HAP-1 (cell line): ENCODE measurements around the gene ADAMTS12.
A peak's percentile ranks its signal among the peaks of the same experiment; 100 is the strongest.

Experiments used
- DNase-seq, 2 experiments: peaks; one replicate each; pipeline ENCODE4 v3.0.0-alpha.2; 2016 to 2020; ENCODE audit warnings: low spot score in 2 of 2
- H3K27me3 ChIP-seq: fragments of 250-450 bp; sonication (Bioruptor Pico); 2 replicates; pipeline ENCODE4 v1.5.1; 2020; ENCODE audit warnings: low read depth, mild to moderate bottlenecking, moderate library complexity
- H3K36me3 ChIP-seq: fragments of 250-450 bp; sonication (Bioruptor Pico); replicated peaks from 2 replicates; pipeline ENCODE4 v1.5.1; 2020; ENCODE audit warnings: mild to moderate bottlenecking
- H3K4me1 ChIP-seq: fragments of 250-450 bp; sonication (Bioruptor Pico); 2 replicates; pipeline ENCODE4 v1.5.1; 2020; ENCODE audit warnings: mild to moderate bottlenecking
- H3K4me3 ChIP-seq: fragments of 250-450 bp; sonication (Bioruptor Pico); 2 replicates; pipeline ENCODE4 v1.5.1; 2020; ENCODE audit warnings: mild to moderate bottlenecking, moderate library complexity
- H3K9me3 ChIP-seq: fragments of 250-450 bp; sonication (Bioruptor Pico); 2 replicates; pipeline ENCODE4 v1.5.1; 2020; ENCODE audit warnings: mild to moderate bottlenecking, moderate library complexity
- in situ Hi-C: fragments of 300-500 bp; cut with MboI; formaldehyde crosslinking; loops from 3 replicates; pipeline ENCODE4 v1.14.3; 2020; ENCODE audit warnings: low sequenced_read_pairs, inconsistent platforms, mixed read lengths

The ADAMTS12 gene

DNA sequence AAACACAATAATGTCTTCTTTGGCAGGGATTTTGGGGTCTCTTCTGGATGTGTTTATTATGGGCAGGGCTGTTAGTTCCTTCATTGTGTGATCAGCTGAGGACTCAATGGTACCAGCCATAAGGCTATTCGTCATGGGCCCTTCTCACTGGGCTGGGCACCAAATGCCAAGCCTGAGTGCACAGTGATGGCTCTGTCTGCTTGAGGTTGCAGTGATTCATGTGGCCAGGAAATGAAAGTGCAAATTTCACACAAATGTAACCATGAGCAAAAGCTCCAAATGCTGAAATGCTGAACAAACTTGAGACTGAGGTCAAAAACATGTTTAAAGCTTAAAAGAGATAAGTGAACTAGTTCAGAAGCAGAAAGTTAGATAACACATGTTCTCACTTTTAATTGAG lies 260.0 kb downstream of the ADAMTS12 start:
- in situ Hi-C loops = no loop called here
- DNase-seq = no peak
- H3K27me3 ChIP-seq = no peaks in the 10 kb centered on the region
- H3K36me3 ChIP-seq = no peaks in the 10 kb centered on the region
- H3K4me3 ChIP-seq = no peak overlapping the region
- peaks cover 6% of the 10 kb centered on the region for H3K4me1 ChIP-seq
- H3K9me3 ChIP-seq = no peaks in the 10 kb centered on the region

GRCh38 chr5:33631139-33631538 lies 260.7 kb downstream of the ADAMTS12 start:
- Histone ChIP-seq H3K27me3 (no peaks in the 10 kb centered on the region), H3K4me3 (no peak overlapping the region), H3K4me1 (peaks cover 6% of the 10 kb centered on the region), H3K9me3 (no peaks in the 10 kb centered on the region), H3K36me3 (no peaks in the 10 kb centered on the region)
- DNase-seq = no peak
- in situ Hi-C loops = no loop called here

DNA sequence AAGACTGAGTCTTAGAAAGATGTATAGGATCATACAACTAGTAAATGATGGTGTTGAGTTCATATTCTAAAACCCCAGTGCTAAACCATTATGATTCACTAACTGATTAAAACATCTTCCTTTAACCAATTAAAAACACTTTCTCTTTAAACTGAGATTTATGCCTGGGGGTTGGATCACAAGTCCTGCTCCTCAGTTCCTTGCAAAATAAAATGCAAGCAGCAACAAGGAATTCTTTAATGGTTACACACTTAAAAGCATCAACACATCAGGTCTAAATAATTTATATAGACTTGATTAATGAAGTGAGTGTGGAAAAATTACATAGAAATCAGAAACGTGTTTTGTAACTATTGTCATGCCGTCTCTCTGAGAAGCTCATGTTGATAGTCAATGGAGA lies 261.8 kb downstream of the ADAMTS12 start:
- Histone ChIP-seq H3K27me3 (no peaks in the 10 kb centered on the region), H3K4me3 (no peak overlapping the region), H3K36me3 (no peaks in the 10 kb centered on the region), H3K9me3 (no peaks in the 10 kb centered on the region), H3K4me1 (peaks cover 6% of the 10 kb centered on the region)
- DNase-seq = no peak
- in situ Hi-C loops = no loop called here

- Histone ChIP-seq H3K36me3 (no peaks in the 10 kb centered on the region), H3K9me3 (no peaks in the 10 kb centered on the region), H3K4me1 (peaks cover 6% of the 10 kb centered on the region), H3K27me3 (no peaks in the 10 kb centered on the region), H3K4me3 (no peak overlapping the region)
- peak in 1 of 2 experiments; percentile 8 for DNase-seq
- in situ Hi-C loops = no loop called here
Observed at GRCh38 chr5:33628796-33629195, 263.0 kb downstream of the ADAMTS12 start.

DNA sequence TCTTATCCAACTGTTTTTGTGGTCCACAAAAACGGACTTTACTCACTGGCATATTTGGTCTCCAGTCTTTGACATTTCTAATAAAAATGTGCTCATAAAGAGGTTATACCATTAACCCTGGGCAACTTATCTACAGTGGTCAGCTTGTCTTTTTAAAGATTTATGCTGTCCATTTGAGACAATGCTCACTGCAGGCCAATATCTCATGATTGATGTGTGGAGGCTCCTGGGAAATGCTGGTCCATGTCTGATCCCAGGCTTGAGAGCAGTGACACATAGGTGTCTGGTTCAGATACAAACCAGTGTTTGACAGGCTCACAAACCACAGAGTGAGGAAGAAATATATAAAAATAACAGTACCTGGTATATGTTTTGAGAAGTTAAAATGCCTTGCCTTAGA lies 270.3 kb downstream of the ADAMTS12 start:
- in situ Hi-C loops = no loop called here
- H3K36me3 ChIP-seq = no peaks in the 10 kb centered on the region
- H3K27me3 ChIP-seq = no peaks in the 10 kb centered on the region
- H3K4me3 ChIP-seq = no peak overlapping the region
- no peaks in the 10 kb centered on the region for H3K9me3 ChIP-seq
- no peak for DNase-seq
- H3K4me1 ChIP-seq = no peaks in the 10 kb centered on the region; the same call in 1 of the 2 replicates

- no peak for DNase-seq
- Histone ChIP-seq H3K27me3 (no peaks in the 10 kb centered on the region), H3K36me3 (no peaks in the 10 kb centered on the region), H3K9me3 (no peaks in the 10 kb centered on the region), H3K4me3 (no peak overlapping the region), H3K4me1 (peaks cover 5% of the 10 kb centered on the region)
- in situ Hi-C loops = no loop called here
Observed at GRCh38 chr5:33614039-33614438, 277.8 kb downstream of the ADAMTS12 start.

- no peak overlapping the region for H3K4me3 ChIP-seq
- H3K36me3 ChIP-seq = no peaks in the 10 kb centered on the region
- H3K4me1 ChIP-seq = peaks cover 5% of the 10 kb centered on the region
- H3K9me3 ChIP-seq = no peaks in the 10 kb centered on the region
- in situ Hi-C loops = no loop called here
- no peaks in the 10 kb centered on the region for H3K27me3 ChIP-seq
- no peak for DNase-seq
Observed at GRCh38 chr5:33612386-33612785, 279.4 kb downstream of the ADAMTS12 start.

DNA sequence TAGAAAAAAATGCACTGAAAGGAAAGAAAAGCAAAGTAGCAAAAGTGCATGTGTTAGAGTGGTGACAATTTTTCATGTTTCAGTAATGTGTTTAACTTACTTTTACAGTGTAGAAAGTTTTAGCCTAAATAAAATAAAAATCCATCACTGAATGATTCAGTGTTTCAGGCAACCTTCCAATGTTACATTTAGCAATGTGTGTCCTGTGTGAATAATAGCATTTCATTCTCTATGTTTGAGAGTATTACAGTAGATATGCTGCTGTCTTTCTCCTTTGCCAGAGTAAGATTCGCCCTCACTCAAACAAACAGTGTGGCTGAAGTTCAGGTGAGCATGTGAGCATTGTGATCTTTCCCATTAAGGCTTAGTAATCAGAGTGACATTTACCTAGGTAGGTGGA lies 279.9 kb downstream of the ADAMTS12 start:
- H3K27me3 ChIP-seq = no peaks in the 10 kb centered on the region
- in situ Hi-C loops = no loop called here

GRCh38 chr5:33608344-33609041 lies 283.3 kb downstream of the ADAMTS12 start:
- no peaks in the 10 kb centered on the region for H3K9me3 ChIP-seq
- no peak for DNase-seq
- H3K4me3 ChIP-seq = no peak overlapping the region
- in situ Hi-C loops = no loop called here
- H3K4me1 ChIP-seq = peaks cover 5% of the 10 kb centered on the region
- H3K36me3 ChIP-seq = no peaks in the 10 kb centered on the region
- H3K27me3 ChIP-seq = no peaks in the 10 kb centered on the region; the same call in 1 of the 2 replicates

More for the DNA sequence above, 279.9 kb downstream of the ADAMTS12 start:
- Histone ChIP-seq H3K9me3 (no peaks in the 10 kb centered on the region), H3K36me3 (no peaks in the 10 kb centered on the region), H3K4me3 (no peak overlapping the region), H3K4me1 (peaks cover 5% of the 10 kb centered on the region)
- no peak for DNase-seq

GRCh38 chr5:33604503-33604902 lies 287.3 kb downstream of the ADAMTS12 start:
- in situ Hi-C loops = no loop called here

GRCh38 chr5:33601881-33602280 lies 289.9 kb downstream of the ADAMTS12 start:
- no peaks in the 10 kb centered on the region; the same call in 1 of the 2 replicates for H3K27me3 ChIP-seq
- in situ Hi-C loops = no loop called here
- no peaks in the 10 kb centered on the region for H3K9me3 ChIP-seq
- DNase-seq = no peak
- no peak overlapping the region for H3K4me3 ChIP-seq
- H3K36me3 ChIP-seq = no peaks in the 10 kb centered on the region
- no peaks in the 10 kb centered on the region for H3K4me1 ChIP-seq

More at GRCh38 chr5:33604503-33604902, 287.3 kb downstream of the ADAMTS12 start:
- no peaks in the 10 kb centered on the region for H3K36me3 ChIP-seq
- no peak for DNase-seq
- H3K27me3 ChIP-seq = no peaks in the 10 kb centered on the region; the same call in 1 of the 2 replicates
- no peak overlapping the region for H3K4me3 ChIP-seq
- no peaks in the 10 kb centered on the region for H3K9me3 ChIP-seq
- H3K4me1 ChIP-seq = no peaks in the 10 kb centered on the region

DNA sequence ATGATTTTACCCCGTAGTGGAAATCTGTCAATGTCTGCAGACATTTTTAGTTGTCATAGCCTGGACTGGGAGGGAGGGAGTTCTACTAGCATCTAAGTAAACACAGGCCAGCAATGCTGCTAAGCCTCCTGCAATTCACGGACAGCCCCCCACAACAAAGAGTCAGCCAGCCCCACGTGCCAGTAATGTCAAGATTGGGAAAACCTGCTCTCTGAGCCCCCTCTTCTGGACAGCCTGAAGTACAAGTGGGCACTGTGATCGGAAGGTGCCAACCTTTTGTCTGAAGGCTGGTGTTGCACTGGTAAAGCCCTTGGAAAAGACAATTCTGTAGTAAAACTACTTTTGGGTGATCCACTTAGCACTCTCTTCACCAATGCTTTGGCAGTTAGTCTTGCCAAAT lies 296.5 kb downstream of the ADAMTS12 start:
- Histone ChIP-seq H3K27me3 (no peaks in the 10 kb centered on the region), H3K36me3 (no peaks in the 10 kb centered on the region), H3K4me1 (no peaks in the 10 kb centered on the region), H3K9me3 (no peaks in the 10 kb centered on the region), H3K4me3 (no peak overlapping the region)
- in situ Hi-C loops = no loop called here
- DNase-seq = no peak

- no peaks in the 10 kb centered on the region for H3K9me3 ChIP-seq
- DNase-seq = no peak
- no peak overlapping the region for H3K4me3 ChIP-seq
- no peaks in the 10 kb centered on the region for H3K4me1 ChIP-seq
- H3K27me3 ChIP-seq = no peaks in the 10 kb centered on the region
- in situ Hi-C loops = no loop called here
- H3K36me3 ChIP-seq = no peaks in the 10 kb centered on the region
Observed at GRCh38 chr5:33594006-33594405, 297.8 kb downstream of the ADAMTS12 start.

- in situ Hi-C loops = no loop called here
- H3K4me1 ChIP-seq = no peaks in the 10 kb centered on the region
- no peak overlapping the region for H3K4me3 ChIP-seq
Observed at GRCh38 chr5:33592245-33592644, 299.5 kb downstream of the ADAMTS12 start.

More at GRCh38 chr5:33592245-33592644, 299.5 kb downstream of the ADAMTS12 start:
- Histone ChIP-seq H3K27me3 (no peaks in the 10 kb centered on the region), H3K9me3 (no peaks in the 10 kb centered on the region), H3K36me3 (no peaks in the 10 kb centered on the region)
- no peak for DNase-seq
